HCT116 (cell line): ENCODE data around the gene GTPBP1. TPM values are rescaled to one million over a fixed set of nuclear protein-coding genes. Genes with fewer than 3 reads are reported as not detected.

Experiments used
- ATAC-seq: fragments of 200-7000 bp; cut with Tn5 transposase; 2 replicates; pipeline ENCODE4 v1.9.1; 2020; ENCODE audit warnings: mild to moderate bottlenecking, moderate library complexity
- BruUV-seq: library from RNA; stranded (reverse); fragments of 400-500 nt; replicated peaks from 2 replicates; lab custom pipeline; 2021; lab: Mats Ljungman, UMichigan
- CTCF ChIA-PET: fragments of 300-600 bp; sonication (Branson Sonifier 250); formaldehyde crosslinking; loops from one replicate; lab custom pipeline; 2021; ENCODE audit warnings: antibody characterized with exemption; lab: Charles Lee
- POLR2A ChIA-PET: fragments of 300-600, 350-600 bp; sonication (Branson Sonifier 250); formaldehyde crosslinking; loops from one replicate; lab custom pipeline; 2021; ENCODE audit warnings: antibody characterized with exemption; lab: Charles Lee
- RAD21 ChIA-PET, 2 experiments: fragments of 300-600 bp; sonication (Branson Sonifier 250); formaldehyde crosslinking; loops; one replicate each; lab custom pipeline; 2023; ENCODE audit warnings: low total read pairs in 2 of 2; ENCODE audit not compliant: uncharacterized antibody in 2 of 2, unreplicated experiment in 2 of 2, low non-redundant PET in 1 of 2; lab: Charles Lee
- DNase-seq: peaks from one replicate; pipeline ENCODE4 v3.0.0-alpha.2; 2010; ENCODE audit warnings: low read depth, low spot score
- H2AFZ ChIP-seq: fragments of 200-600 bp; shearing (Covaris generic), sonication (generic); 2 replicates; pipeline ENCODE4 v1.6.1; 2017; ENCODE audit warnings: low read depth, mixed run types, mixed read lengths, antibody characterized with exemption, low read length; ENCODE audit not compliant: poor library complexity, severe bottlenecking
- H3K27ac ChIP-seq: 2 replicates; pipeline ENCODE4 v1.5.1; 2012; ENCODE audit warnings: low read depth, low read length
- H3K27me3 ChIP-seq: fragments of 200-600 bp; sonication (generic); 2 replicates; pipeline ENCODE4 v1.6.1; 2016; ENCODE audit warnings: mixed run types, low read length, mixed read lengths; ENCODE audit not compliant: insufficient read depth
- H3K36me3 ChIP-seq, 2 experiments: fragments of 200-500 bp in 1 of 2; fragments of 200-600 bp in 1 of 2; sonication (Bioruptor generic) in 1 of 2; sonication (generic) in 1 of 2; 2 replicates each; pipeline versions ENCODE4 v1.5.1 to v1.6.1; 2014 to 2016; ENCODE audit warnings: low read length in 2 of 2, inconsistent platforms in 1 of 2, mixed read lengths in 1 of 2, mixed run types in 1 of 2; ENCODE audit not compliant: insufficient read depth in 2 of 2, control insufficient read depth in 1 of 2
- H3K4me1 ChIP-seq, 2 experiments: fragments of 200-600 bp in 1 of 2; sonication (generic) in 1 of 2; 2 replicates each; pipeline versions ENCODE4 v1.5.1 to v1.6.1; 2012 to 2017; ENCODE audit warnings: low read length in 2 of 2, inconsistent platforms in 1 of 2, mild to moderate bottlenecking in 1 of 2, mixed read lengths in 1 of 2, mixed run types in 1 of 2, moderate library complexity in 1 of 2; ENCODE audit not compliant: insufficient read depth in 2 of 2, control insufficient read depth in 1 of 2
- H3K4me2 ChIP-seq: fragments of 200-600 bp; sonication (generic); 2 replicates; pipeline ENCODE4 v1.6.1; 2017; ENCODE audit warnings: mixed run types, low read length, mixed read lengths
- H3K4me3 ChIP-seq, 2 experiments: fragments of 200-600 bp in 1 of 2; sonication (generic) in 1 of 2; replicated peaks in 1 of 2; 2 replicates each; pipeline ENCODE4 v1.5.1; 2011 to 2016; ENCODE audit warnings: low read length in 2 of 2, control low read depth in 1 of 2, low read depth in 1 of 2, mild to moderate bottlenecking in 1 of 2, mixed read lengths in 1 of 2, mixed run types in 1 of 2
- H3K79me2 ChIP-seq: fragments of 200-600 bp; sonication (generic); 2 replicates; pipeline ENCODE4 v1.6.1; 2017; ENCODE audit warnings: mild to moderate bottlenecking, mixed run types, low read length, moderate library complexity, mixed read lengths; ENCODE audit not compliant: insufficient read depth
- H3K9ac ChIP-seq: fragments of 200-600 bp; sonication (generic); 2 replicates; pipeline ENCODE4 v1.6.1; 2016; ENCODE audit warnings: low read length, mixed read lengths
- H3K9me2 ChIP-seq: fragments of 200-600 bp; sonication (generic), shearing (Covaris generic); 2 replicates; pipeline ENCODE4 v1.6.1; 2017; ENCODE audit warnings: mixed run types, mild to moderate bottlenecking, moderate library complexity; ENCODE audit not compliant: insufficient read depth
- H3K9me3 ChIP-seq, 2 experiments: fragments of 200-500 bp in 1 of 2; fragments of 200-600 bp in 1 of 2; sonication (Bioruptor generic) in 1 of 2; sonication (generic) in 1 of 2; 2 replicates each; pipeline ENCODE4 v1.6.1; 2014 to 2017; ENCODE audit warnings: low read length in 2 of 2, mixed read lengths in 2 of 2, inconsistent platforms in 1 of 2, low read depth in 1 of 2, mild to moderate bottlenecking in 1 of 2, mixed run types in 1 of 2, moderate library complexity in 1 of 2; ENCODE audit not compliant: control insufficient read depth in 1 of 2, insufficient read depth in 1 of 2
- H4K20me1 ChIP-seq: fragments of 200-600 bp; sonication (generic), shearing (Covaris generic); 2 replicates; pipeline ENCODE4 v1.6.1; 2017; ENCODE audit warnings: mixed run types, mild to moderate bottlenecking, moderate library complexity; ENCODE audit not compliant: insufficient read depth
- CBX3 ChIP-seq: IDR thresholded peaks from 2 replicates; pipeline ENCODE4 v1.6.1; 2012; ENCODE audit warnings: low read depth
- CEBPB ChIP-seq: IDR thresholded peaks from 2 replicates; pipeline ENCODE4 v1.6.1; 2012; ENCODE audit warnings: low read depth
- CTCF ChIP-seq, 3 experiments: fragments of 200-600 bp in 1 of 3; sonication (generic) in 1 of 3; IDR thresholded peaks in 2 of 3; conservative IDR thresholded peaks in 1 of 3; 2 replicates each; pipeline ENCODE4 v1.5.1; 2012 to 2017; ENCODE audit warnings: low read depth in 2 of 3, low read length in 2 of 3, antibody characterized with exemption in 1 of 3, borderline replicate concordance in 1 of 3, control low read depth in 1 of 3, mild to moderate bottlenecking in 1 of 3, mixed read lengths in 1 of 3, mixed run types in 1 of 3, moderate library complexity in 1 of 3; ENCODE audit not compliant: insufficient read depth in 1 of 3
- EGR1 ChIP-seq: IDR thresholded peaks from 2 replicates; pipeline ENCODE4 v1.6.1; 2012; ENCODE audit warnings: low read depth
- ELF1 ChIP-seq: IDR thresholded peaks from 2 replicates; pipeline ENCODE4 v1.6.1; 2012; ENCODE audit warnings: low read depth, borderline replicate concordance
- EZH2phosphoT487 ChIP-seq: fragments of 200-600 bp; IDR thresholded peaks from 2 replicates; pipeline ENCODE4 v1.6.1; 2018; ENCODE audit warnings: antibody characterized with exemption, borderline replicate concordance
- JUND ChIP-seq: IDR thresholded peaks from 2 replicates; pipeline ENCODE4 v1.6.1; 2012
- POLR2A ChIP-seq: IDR thresholded peaks from 2 replicates; pipeline ENCODE4 v1.7.0; 2011; ENCODE audit warnings: borderline replicate concordance; ENCODE audit not compliant: insufficient read depth, insufficient read length; ENCODE audit errors: extremely low read depth
- POLR2AphosphoS5 ChIP-seq: IDR thresholded peaks from 2 replicates; pipeline ENCODE4 v1.6.1; 2011; ENCODE audit warnings: mild to moderate bottlenecking, low read depth, low read length, moderate library complexity
- RAD21 ChIP-seq: IDR thresholded peaks from 2 replicates; pipeline ENCODE4 v1.6.1; 2012; ENCODE audit warnings: low read depth, mild to moderate bottlenecking
- SP1 ChIP-seq: IDR thresholded peaks from 2 replicates; pipeline ENCODE4 v1.6.1; 2012; ENCODE audit warnings: low read depth
- TCF7L2 ChIP-seq: IDR thresholded peaks from 2 replicates; pipeline ENCODE4 v1.7.0; 2011; ENCODE audit warnings: borderline replicate concordance, inconsistent platforms; ENCODE audit not compliant: insufficient read depth, insufficient read length; ENCODE audit errors: extremely low read depth
- ZFX ChIP-seq: fragments of 450-650 bp; IDR thresholded peaks from 2 replicates; pipeline ENCODE4 v1.6.1; 2017
- ZNF274 ChIP-seq: fragments of 200-500 bp; sonication (Bioruptor generic); IDR thresholded peaks from 2 replicates; pipeline ENCODE4 v1.6.1; 2014; ENCODE audit warnings: mild to moderate bottlenecking, low read depth, low read length, inconsistent platforms
- intact Hi-C: fragments of 100-400 bp; cut with micrococcal nuclease; formaldehyde crosslinking; loops from 2 replicates; pipeline ENCODE4 v1.10.0; 2022
- total RNA-seq: library from RNA; stranded (reverse); gene quantifications from one replicate; pipeline ENCODE4 v1.2.1, GENCODE V29; 2021; ENCODE audit not compliant: unreplicated experiment
- TF ChIP-seq, protein P1 (sequence below): IDR thresholded peaks from 2 replicates; pipeline ENCODE4 v1.6.1; 2012
- TF ChIP-seq, protein P2 (sequence below): IDR thresholded peaks from 2 replicates; pipeline ENCODE4 v1.6.1; 2011; ENCODE audit warnings: mild to moderate bottlenecking, low read length, moderate library complexity; ENCODE audit not compliant: insufficient replicate concordance; ENCODE audit errors: extremely low read depth

The GTPBP1 gene
- total RNA-seq, 1 experiment from 2014 or later, result 48.2 TPM

GRCh38 chr22:38716271-38716670, 10.5 kb downstream of the GTPBP1 start:
- H3K4me2 ChIP-seq, result no peak overlapping the region
- no peak overlapping the region for H3K27ac ChIP-seq
- TF ChIP-seq ZNF274 (no peak), ZFX (no peak), CTCF (IDR thresholded peaks at IDR 0.05 in 2 of 3, conservative IDR thresholded peaks at IDR 0.05 in 1 of 3; ENCODE audit: borderline replicate concordance in 1 of 3, insufficient read depth in 1 of 3, low read depth in 2 of 3, low read length in 2 of 3) (no peak), POLR2A (no peak), TCF7L2 (no peak), ELF1 (no peak), SP1 (no peak), POLR2AphosphoS5 (no peak), EGR1 (no peak), CEBPB (no peak), JUND (no peak), RAD21 (no peak), CBX3 (no peak), EZH2phosphoT487 (no peak)
- TF ChIP-seq, protein P1, sequence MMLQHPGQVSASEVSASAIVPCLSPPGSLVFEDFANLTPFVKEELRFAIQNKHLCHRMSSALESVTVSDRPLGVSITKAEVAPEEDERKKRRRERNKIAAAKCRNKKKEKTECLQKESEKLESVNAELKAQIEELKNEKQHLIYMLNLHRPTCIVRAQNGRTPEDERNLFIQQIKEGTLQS, result no peak
- TF ChIP-seq, protein P2, sequence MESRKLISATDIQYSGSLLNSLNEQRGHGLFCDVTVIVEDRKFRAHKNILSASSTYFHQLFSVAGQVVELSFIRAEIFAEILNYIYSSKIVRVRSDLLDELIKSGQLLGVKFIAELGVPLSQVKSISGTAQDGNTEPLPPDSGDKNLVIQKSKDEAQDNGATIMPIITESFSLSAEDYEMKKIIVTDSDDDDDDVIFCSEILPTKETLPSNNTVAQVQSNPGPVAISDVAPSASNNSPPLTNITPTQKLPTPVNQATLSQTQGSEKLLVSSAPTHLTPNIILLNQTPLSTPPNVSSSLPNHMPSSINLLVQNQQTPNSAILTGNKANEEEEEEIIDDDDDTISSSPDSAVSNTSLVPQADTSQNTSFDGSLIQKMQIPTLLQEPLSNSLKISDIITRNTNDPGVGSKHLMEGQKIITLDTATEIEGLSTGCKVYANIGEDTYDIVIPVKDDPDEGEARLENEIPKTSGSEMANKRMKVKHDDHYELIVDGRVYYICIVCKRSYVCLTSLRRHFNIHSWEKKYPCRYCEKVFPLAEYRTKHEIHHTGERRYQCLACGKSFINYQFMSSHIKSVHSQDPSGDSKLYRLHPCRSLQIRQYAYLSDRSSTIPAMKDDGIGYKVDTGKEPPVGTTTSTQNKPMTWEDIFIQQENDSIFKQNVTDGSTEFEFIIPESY, result no peak
- RAD21 ChIA-PET, result no interaction called here
- POLR2A ChIA-PET, result no interaction called here
- no TSS peak for BruUV-seq
- ATAC-seq, result no peak
- H3K79me2 ChIP-seq, result peaks cover 56% of the 10 kb centered on the region
- intact Hi-C loops, result no loop called here
- CTCF ChIA-PET, result no interaction called here
- no peaks in the 10 kb centered on the region for H3K27me3 ChIP-seq
- H2AFZ ChIP-seq, result no peak overlapping the region
- no peak overlapping the region for H3K9ac ChIP-seq
- H3K36me3 ChIP-seq, result peaks cover 6 to 7% of the 10 kb centered on the region in 2 experiments; a peak in 2 of 4 replicates
- no peak overlapping the region for H3K4me3 ChIP-seq
- no peak for DNase-seq
- H3K4me1 ChIP-seq, result peaks cover 12 to 21% of the 10 kb centered on the region in 2 experiments
- H3K9me2 ChIP-seq, result no peaks in the 10 kb centered on the region
- H3K9me3 ChIP-seq, result no peaks in the 10 kb centered on the region
- H4K20me1 ChIP-seq, result no peaks in the 10 kb centered on the region
